GM12874 (cell line): Measurements from ENCODE around the gene ARFRP1.

Experiments
- CTCF ChIP-seq: IDR thresholded peaks from 2 replicates; pipeline ENCODE4 v1.5.1; 2011; ENCODE audit warnings: low read depth, mild to moderate bottlenecking, control low read depth, low read length, moderate library complexity; ENCODE audit not compliant: insufficient read depth

The ARFRP1 gene

GRCh38 chr20:63700199-63701050 is 7.4 kb downstream of the ARFRP1 start:
- TF ChIP-seq CTCF = no peak

DNA sequence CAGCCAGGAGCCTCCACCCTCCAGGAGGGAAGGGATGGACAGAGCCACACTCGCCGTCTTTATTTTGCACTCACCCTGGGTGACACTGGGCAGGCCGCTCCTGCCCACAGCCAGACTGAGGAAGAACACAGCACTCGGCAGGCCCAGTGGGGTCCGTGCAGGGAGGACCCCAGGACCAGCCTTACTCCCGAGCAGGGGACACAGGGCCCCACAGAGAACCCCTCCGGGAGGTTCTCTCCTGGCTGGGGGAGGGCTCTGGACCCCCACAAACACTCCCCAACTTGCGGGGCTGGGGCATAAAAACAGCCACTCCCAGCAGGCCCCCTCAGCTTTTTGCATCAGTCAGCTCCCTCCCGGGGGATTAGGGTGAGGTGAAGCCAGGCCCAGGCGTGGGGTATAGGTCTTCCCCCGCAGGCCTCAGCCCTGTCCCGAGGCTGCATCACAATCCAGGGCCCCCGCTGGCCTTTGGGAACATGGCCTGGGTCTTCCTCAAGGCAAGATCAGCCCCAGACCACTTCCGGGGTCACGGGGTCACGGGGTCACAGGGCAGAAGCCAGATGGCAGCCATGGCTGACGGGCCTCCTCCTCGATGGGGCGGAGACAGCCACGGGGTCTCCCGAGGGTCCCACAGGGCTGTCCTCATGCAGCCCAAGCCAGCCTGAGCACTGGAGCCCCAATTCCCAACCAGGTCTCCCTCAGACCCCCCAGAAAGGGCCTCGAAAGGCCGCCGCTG is 8.1 kb downstream of the ARFRP1 start:
- no peak for TF ChIP-seq CTCF

DNA sequence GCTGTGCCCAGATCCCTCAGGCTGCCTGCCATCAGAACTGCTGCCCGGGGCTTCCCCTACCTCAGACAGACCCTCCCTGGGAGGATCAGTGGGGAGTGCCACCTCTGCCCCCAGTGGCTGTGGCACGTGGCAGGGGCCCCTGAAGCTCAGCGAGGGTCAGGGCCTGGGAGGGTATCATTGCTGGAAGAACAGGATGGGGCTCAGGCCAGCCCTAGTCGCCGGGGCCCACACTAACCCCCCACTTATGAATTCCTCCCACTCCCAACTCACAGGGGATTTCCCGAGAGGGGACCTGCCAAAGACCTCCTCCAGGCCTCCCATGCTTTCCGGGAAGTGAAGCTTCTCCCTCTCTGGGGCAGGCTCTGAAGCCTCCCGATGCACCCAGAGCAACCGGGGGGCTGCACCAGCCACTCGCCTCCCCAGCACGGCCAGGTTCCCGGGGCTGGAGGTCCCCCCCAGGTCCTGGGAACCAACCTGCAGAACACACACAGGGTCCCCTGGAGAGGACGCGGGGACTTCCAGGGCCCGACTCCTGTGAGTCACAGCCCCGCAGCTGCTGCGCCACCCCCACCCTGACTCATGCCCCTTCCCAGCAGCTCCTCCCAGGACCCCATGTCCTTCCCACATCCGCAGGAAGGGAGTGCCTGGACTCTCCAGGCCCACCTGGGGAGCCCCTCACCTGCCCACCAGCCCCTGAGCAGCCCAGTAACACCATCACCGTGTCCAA is 8.9 kb downstream of the ARFRP1 start:
- TF ChIP-seq CTCF = no peak

DNA sequence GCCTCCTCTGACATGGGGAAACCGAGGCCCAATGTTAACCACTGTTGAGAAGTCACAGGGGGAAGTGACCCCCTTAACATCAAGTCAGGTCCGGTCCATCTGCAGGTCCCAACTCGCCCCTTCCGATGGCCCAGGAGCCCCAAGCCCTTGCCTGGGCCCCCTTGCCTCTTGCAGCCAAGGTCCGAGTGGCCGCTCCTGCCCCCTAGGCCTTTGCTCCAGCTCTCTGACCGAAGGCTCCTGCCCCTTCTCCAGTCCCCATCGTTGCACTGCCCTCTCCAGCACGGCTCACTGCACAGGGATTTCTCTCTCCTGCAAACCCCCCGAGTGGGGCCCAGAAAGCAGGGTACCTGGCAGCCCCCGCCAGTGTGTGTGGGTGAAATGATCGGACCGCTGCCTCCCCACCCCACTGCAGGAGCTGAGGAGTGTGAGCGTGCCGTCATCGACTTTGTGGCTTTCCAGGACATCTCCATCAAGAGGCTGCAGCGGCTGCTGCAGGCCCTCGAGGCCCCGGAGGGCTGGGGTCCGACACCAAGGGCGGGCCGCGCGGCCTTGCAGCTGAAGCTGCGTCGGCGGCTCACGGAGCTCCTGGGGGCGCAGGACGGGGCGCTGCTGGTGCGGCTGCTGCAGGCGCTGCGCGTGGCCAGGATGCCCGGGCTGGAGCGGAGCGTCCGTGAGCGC is 9.8 kb downstream of the ARFRP1 start:
- TF ChIP-seq CTCF = no peak

DNA sequence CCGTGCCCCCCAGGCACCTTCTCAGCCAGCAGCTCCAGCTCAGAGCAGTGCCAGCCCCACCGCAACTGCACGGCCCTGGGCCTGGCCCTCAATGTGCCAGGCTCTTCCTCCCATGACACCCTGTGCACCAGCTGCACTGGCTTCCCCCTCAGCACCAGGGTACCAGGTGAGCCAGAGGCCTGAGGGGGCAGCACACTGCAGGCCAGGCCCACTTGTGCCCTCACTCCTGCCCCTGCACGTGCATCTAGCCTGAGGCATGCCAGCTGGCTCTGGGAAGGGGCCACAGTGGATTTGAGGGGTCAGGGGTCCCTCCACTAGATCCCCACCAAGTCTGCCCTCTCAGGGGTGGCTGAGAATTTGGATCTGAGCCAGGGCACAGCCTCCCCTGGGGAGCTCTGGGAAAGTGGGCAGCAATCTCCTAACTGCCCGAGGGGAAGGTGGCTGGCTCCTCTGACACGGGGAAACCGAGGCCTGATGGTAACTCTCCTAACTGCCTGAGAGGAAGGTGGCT is 10.4 kb downstream of the ARFRP1 start:
- 0 out of 2 replicates have a peak, but pooled peaks have one; percentile 0 for TF ChIP-seq CTCF

- TF ChIP-seq CTCF = no peak
Measured at GRCh38 chr20:63696628-63697356, 11.0 kb downstream of the ARFRP1 start, which contains the start of gene TNFRSF6B. TSS of gene TNFRSF6B (plus strand) at chr20:63696652. CDS start at chr20:63696768, 116 bp downstream.
